Stimulated activated CD8-positive, alpha-beta memory T cell treated with anti-CD3 and anti-CD28 coated beads, Interleukin-15, amount 100 ng/mL, for 48 hours (primary cell): ENCODE measurements around the gene FRMD4B.

ENCODE experiments used
- DNase-seq, 2 donors: peaks; one replicate each; pipeline ENCODE4 v3.0.0-alpha.2; 2020; ENCODE audit warnings: low read depth in 2 of 2

FRMD4B gene

GRCh38 chr3:69364354-69364753 is 21.5 kb downstream of the FRMD4B start:
- no peak for DNase-seq

GRCh38 chr3:69360690-69361089 is 25.2 kb downstream of the FRMD4B start:
- DNase-seq: no peak

- no peak for DNase-seq
These were observed 26.0 kb downstream of the FRMD4B start for GRCh38 chr3:69359916-69360315.

GRCh38 chr3:69359339-69359893 is 26.5 kb downstream of the FRMD4B start:
- DNase-seq: no peak

- DNase-seq: no peak
These were observed 28.7 kb downstream of the FRMD4B start for GRCh38 chr3:69357196-69357595.

- no peak for DNase-seq
These were observed 30.9 kb downstream of the FRMD4B start for GRCh38 chr3:69354948-69355347.

GRCh38 chr3:69353503-69353902 is 32.4 kb downstream of the FRMD4B start:
- DNase-seq: no peak

DNA sequence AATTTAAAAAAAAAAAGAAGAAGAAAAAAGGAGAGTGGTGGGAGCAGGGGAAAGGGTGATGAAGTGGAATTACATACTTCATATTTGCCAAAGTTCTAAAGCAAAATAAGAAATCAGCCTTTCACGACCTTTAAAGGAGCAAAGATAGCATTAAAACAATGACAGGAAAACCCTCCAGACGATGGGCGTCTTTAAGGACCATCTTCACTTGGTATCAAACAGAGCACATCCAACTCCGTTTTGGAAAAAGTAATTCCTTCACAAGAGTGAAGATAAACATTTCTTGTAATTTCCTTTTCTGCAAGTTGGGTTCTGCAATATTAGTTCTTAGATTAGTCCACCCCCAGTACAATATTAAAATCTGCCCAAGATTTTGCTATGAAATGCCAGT is 32.8 kb downstream of the FRMD4B start:
- no peak for DNase-seq

DNA sequence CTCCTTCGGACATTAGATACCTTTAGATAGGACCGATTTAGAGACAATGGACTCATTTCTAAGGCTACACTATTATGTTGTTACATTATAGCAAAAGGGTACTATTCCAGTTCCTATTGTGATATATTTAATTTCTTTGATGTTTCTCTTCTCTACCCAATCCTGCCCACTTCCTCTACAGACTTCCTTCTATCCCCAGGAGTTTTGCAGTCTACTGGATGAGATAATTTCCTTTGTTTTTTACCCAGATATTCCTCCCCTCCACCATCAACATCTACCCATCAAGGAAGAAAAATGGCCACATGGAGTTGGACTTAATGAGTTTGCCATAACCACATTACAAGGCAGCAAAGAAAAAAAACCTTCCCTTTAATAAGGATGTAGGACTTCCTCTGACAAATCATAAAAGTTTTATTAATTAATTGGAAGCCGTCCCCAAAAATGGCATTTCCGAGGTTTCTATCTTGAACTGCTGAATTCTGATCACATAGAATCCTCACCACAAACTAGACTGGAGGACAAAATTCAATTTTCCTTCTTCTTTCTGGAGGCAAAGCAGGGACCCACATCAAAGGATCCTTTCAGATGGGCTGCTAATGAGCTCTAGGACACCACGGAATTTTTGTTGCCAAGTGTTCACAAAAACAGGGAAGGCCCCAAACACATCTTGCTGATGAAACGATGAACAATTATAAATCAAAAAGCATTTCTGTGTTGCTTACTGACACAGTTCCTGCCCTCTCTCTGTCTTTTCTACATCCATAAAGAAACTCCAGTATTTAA is 33.4 kb downstream of the FRMD4B start:
- DNase-seq: no peak

- no peak for DNase-seq
These were observed 42.0 kb downstream of the FRMD4B start for GRCh38 chr3:69343875-69344274.

GRCh38 chr3:69342074-69342473 is 43.8 kb downstream of the FRMD4B start:
- DNase-seq: no peak

GRCh38 chr3:69339760-69340159 is 46.1 kb downstream of the FRMD4B start:
- DNase-seq: no peak

- no peak for DNase-seq
These were observed 47.0 kb downstream of the FRMD4B start for GRCh38 chr3:69338911-69339310.

DNA sequence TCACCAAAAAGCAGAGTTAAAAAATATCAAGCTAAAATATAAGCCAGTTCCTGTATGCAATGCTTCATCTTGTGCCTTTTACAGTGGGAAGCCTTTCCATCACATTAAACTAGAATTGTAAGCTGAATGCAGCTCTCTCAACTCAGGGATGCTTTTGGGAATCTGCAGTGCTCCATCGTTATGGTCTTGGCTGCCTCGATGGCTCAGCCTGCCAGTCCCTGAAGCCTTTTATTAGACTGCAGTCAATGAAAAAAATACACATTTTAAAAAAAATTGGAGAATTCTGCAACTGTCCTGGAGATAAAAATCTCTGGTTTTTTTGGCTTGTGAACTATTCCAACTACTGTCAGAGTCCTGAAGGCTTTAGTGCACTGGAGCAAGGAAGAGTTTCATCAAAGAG is 53.0 kb downstream of the FRMD4B start:
- DNase-seq: no peak

GRCh38 chr3:69330891-69331400 is 54.9 kb downstream of the FRMD4B start:
- DNase-seq: no peak

DNA sequence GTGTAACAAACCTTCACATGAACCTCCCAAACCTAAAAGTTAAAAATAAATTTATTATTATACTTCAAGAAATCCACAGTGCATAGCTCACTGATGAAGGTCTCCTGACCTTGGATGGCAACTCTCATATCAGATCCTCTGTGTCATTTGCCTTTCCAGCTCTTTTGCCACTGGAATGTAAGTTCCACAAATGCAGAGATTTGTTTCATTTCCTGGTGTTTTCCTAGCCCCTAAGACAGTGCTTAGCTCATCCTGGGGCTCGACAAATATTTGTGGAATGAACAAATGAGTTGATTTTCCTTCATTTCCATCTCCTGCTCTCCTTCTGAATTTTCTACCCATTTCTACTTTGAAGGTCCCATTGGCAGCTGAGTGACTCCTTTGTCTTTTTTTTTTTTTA is 56.0 kb downstream of the FRMD4B start:
- no peak for DNase-seq

GRCh38 chr3:69328963-69329302 is 57.0 kb downstream of the FRMD4B start:
- no peak for DNase-seq

- DNase-seq: no peak
These were observed 57.6 kb downstream of the FRMD4B start for GRCh38 chr3:69328103-69328962.

DNA sequence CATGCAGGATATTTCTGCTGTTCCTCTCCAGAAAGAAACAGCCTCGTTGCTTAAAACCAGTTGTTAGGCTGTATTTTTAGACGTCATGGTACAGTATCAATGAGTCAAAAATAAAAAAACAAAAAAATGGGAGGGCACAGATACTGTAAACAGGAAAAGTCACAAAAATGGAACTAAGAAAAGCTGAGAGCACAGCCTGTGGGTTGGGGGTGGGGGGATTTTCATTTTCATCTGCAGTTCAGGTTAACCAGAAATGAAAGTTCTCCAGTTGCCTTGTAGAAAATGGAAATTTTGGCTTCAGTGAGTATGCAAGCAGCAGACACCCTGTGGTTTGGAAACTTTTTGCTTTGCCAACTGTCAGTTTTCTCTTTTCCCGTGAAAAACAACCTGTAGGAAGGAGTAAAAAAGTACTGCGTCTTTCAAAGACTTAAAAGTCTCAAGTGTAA is 59.0 kb downstream of the FRMD4B start:
- DNase-seq: peak; percentile 46 to 55

- no peak for DNase-seq
These were observed 60.7 kb downstream of the FRMD4B start for GRCh38 chr3:69325151-69325550.

DNA sequence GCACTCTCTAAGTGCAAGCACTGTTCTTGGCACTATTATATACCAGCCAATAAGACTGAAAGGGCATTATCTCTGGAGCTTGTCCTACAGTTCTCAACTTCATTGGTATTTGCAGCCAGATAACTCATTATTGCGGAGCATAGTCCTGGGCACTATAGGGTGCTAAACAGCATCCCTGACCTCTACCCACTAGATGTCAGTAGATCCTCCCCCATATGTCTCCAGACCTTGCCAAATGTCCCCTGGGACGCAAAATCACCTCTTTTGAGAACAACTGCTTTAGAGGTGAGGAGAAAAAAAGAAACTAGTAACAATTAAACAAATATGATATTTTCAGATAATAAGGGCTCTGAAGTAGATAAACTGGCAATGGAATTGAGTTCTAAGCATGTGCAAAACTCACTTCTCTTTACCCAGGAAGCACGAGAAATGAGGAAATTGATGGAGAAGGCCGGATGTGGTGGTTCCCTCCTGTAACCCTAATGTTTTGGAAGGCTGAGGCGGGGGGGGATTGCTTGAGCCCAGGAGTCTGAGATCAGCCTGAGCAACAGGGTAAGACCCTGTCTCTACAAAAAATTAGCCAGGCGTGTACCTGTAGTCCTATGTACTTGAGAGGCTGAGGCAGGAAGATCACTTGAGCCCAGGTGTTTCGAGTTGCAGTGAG is 61.4 kb downstream of the FRMD4B start:
- DNase-seq: no peak

DNA sequence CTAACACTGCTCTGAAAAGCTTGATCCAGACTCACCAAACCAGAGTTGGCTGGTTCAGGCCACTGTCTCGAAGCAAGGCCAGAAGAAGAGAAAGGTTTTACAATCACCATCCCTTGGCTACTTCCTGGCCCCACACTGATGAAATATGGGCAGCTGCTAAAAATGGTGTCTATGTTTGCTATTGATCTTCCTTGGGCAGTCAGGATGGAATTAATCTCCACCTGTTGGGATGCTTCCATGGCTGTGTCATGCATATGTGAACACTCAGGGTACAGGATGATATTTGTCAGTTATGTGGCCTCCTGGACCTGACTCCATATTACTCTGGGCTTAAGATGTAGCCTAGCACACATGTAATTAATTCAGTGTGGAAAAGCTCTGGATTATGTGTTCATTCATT is 61.9 kb downstream of the FRMD4B start:
- DNase-seq: no peak
